Psoas muscle (tissue), 8 donors: ENCODE data around the gene TRIP6. TPM values are rescaled to one million over a fixed set of nuclear protein-coding genes. Genes with fewer than 3 reads are reported as not detected.

Experiments used
- ATAC-seq, 4 donors: fragments of 200-7000 bp; cut with Tn5 transposase; one replicate each; pipeline ENCODE4 v1.9.1; 2020; ENCODE audit warnings: moderate library complexity in 3 of 4, mild to moderate bottlenecking in 2 of 4
- DNase-seq, 2 donors: peaks; one replicate each; pipeline ENCODE4 v3.0.0-alpha.2; 2020
- H3K27ac ChIP-seq: fragments of 200-600 bp; one replicate; pipeline ENCODE4 v1.8.0; 2022
- H3K27me3 ChIP-seq, 3 donors: fragments of 200-600 bp in 1 of 3; one replicate each; pipeline versions ENCODE4 v1.6.1 to v1.8.0; 2013 to 2022; ENCODE audit warnings: low read length in 2 of 3, mild to moderate bottlenecking in 2 of 3, moderate library complexity in 1 of 3; ENCODE audit not compliant: insufficient read depth in 3 of 3
- H3K36me3 ChIP-seq, 2 donors: fragments of 200-600 bp in 1 of 2; one replicate each; pipeline versions ENCODE4 v1.6.1 to v1.8.0; 2013 to 2022; ENCODE audit warnings: low read depth in 1 of 2, mild to moderate bottlenecking in 1 of 2, moderate library complexity in 1 of 2; ENCODE audit not compliant: insufficient read depth in 1 of 2
- H3K4me1 ChIP-seq: fragments of 200-600 bp; one replicate; pipeline ENCODE4 v1.8.0; 2022
- H3K4me3 ChIP-seq: fragments of 200-600 bp; one replicate; pipeline ENCODE4 v1.8.0; 2022; ENCODE audit warnings: mild to moderate bottlenecking
- H3K9me3 ChIP-seq: fragments of 200-600 bp; one replicate; pipeline ENCODE4 v1.8.0; 2022
- CTCF ChIP-seq: fragments of 200-600 bp; IDR thresholded peaks from one replicate; pipeline ENCODE4 v1.8.0; 2022; ENCODE audit warnings: antibody characterized with exemption
- WGBS, 3 donors: extraction: QIAGEN DNeasy Blood & Tissue Kit; methylation state at CpG; one replicate each; pipeline versions ENCODE4 v1.1.6 to v1.1.7; 2013; 5-methylcytosine and 5-hydroxymethylcytosine counted together
- intact Hi-C, 2 donors: fragments of 100-400 bp; cut with DNase I; formaldehyde crosslinking; loops; one replicate each; pipeline versions ENCODE4 v1.11.0 to v1.14.2; 2022
- polyA plus RNA-seq, 3 donors: library from polyadenylated mRNA; stranded (reverse); fragments of 200-250 nt; gene quantifications; one replicate each; pipeline ENCODE4 v1.2.3, GENCODE V29; 2013
- total RNA-seq, 4 donors: library from RNA; stranded (reverse); fragmentation: NEBNext Ultra II Directional in 2 of 4; extraction: Animal tissue kit (Norgen Biotek cat#: 25700) in 2 of 4; gene quantifications; one replicate each; pipeline versions ENCODE4 v1.2.1 to v1.2.4, GENCODE V29; 2021 to 2023
- donor health status: healthy with polysubstance abuse.
- donor health status: DM: no; HTN: no; CAD: no; lungs with moderate emphysema.
- donor health status: Bipolar disorder and iron deficiency.
- donor health status: healthy.
- donor health status: DM: yes; HTN: yes; CAD: no.
- donor health status: DM: no; HTN: no; CAD: no.
- donor health status: DM: no; HTN: no; CAD: no.
- donor health status: DM: yes; HTN: yes; CAD: no.

TRIP6 gene
- total and polyA plus RNA-seq, 7 donors, result 4.3 to 8.8 (median 6.2) TPM

GRCh38 chr7:100896732-100897608 is 29.8 kb downstream of the TRIP6 start:
- TF ChIP-seq CTCF, result peak; percentile 73
- peaks cover 0 to 6% (median 0%) of the 10 kb centered on the region in 3 donors for H3K27me3 ChIP-seq
- ATAC-seq (peak in 2 of 4 donors; percentile 23 to 24), DNase-seq (peak; percentile 75 to 77)
- no peaks in the 10 kb centered on the region for H3K36me3 ChIP-seq
- peak overlapping the region; percentile 85 for H3K27ac ChIP-seq
- H3K9me3 ChIP-seq, result no peaks in the 10 kb centered on the region
- intact Hi-C loops, result loop anchor here (1.0 to 5.0 kb wide), 3 partner anchors 70 to 180 kb away; no protein-coding TSS in a partner anchor
- H3K4me3 ChIP-seq, result peak overlapping the region; percentile 79
- peaks cover 16% of the 10 kb centered on the region for H3K4me1 ChIP-seq
- WGBS, 3 donors, result 0 to 2% (median 1%) methylated on average over 46 to 95 of the region's 95 CpGs

- no peaks in the 10 kb centered on the region for H3K9me3 ChIP-seq
- TF ChIP-seq CTCF, result no peak
- H3K4me1 ChIP-seq, result peaks cover 14% of the 10 kb centered on the region
- no peak overlapping the region for H3K4me3 ChIP-seq
- 65 to 80% (median 70%) methylated on average over 13 of the region's 13 CpGs for WGBS, 3 donors
- DNase-seq (no peak), ATAC-seq (no peak)
- no peak overlapping the region for H3K27ac ChIP-seq
- H3K27me3 ChIP-seq, result peaks cover 0 to 6% (median 0%) of the 10 kb centered on the region in 3 donors
- intact Hi-C loops, result loop anchor here (1.0 to 5.0 kb wide), 3 partner anchors 69 to 179 kb away; no protein-coding TSS in a partner anchor
- no peaks in the 10 kb centered on the region for H3K36me3 ChIP-seq
Observed at GRCh38 chr7:100897772-100898454, 30.7 kb downstream of the TRIP6 start.

GRCh38 chr7:100899432-100899831 is 32.2 kb downstream of the TRIP6 start:
- Histone ChIP-seq H3K4me3 (no peak overlapping the region), H3K4me1 (no peaks in the 10 kb centered on the region), H3K27ac (no peak overlapping the region), H3K9me3 (no peaks in the 10 kb centered on the region), H3K27me3 (peaks cover 0 to 6% (median 0%) of the 10 kb centered on the region in 3 donors), H3K36me3 (no peaks in the 10 kb centered on the region)
- WGBS, 3 donors, result 73 to 86% (median 75%) methylated on average over 5 of the region's 5 CpGs
- no peak for TF ChIP-seq CTCF
- intact Hi-C loops, result loop anchor here (5.0 kb wide), 1 partner anchor 178 kb away; no protein-coding TSS in a partner anchor
- no peak for ATAC-seq
- no peak for DNase-seq

- Histone ChIP-seq H3K4me3 (no peak overlapping the region), H3K36me3 (no peaks in the 10 kb centered on the region), H3K4me1 (no peaks in the 10 kb centered on the region), H3K9me3 (no peaks in the 10 kb centered on the region), H3K27me3 (peaks cover 0 to 5% (median 0%) of the 10 kb centered on the region in 3 donors), H3K27ac (no peak overlapping the region)
- 42 to 51% (median 45%) methylated on average over 2 of the region's 2 CpGs for WGBS, 3 donors
- intact Hi-C loops, result no loop called here
- no peak for DNase-seq
- no peak for TF ChIP-seq CTCF
- ATAC-seq, result no peak
Observed at GRCh38 chr7:100900978-100901377, 33.8 kb downstream of the TRIP6 start.
